IPS-11a (cell line): ENCODE data around the gene HSD17B13.
"Not testable (repeated sequence)": the region's sequence is repeated elsewhere in the genome, so short reads cannot be mapped to it uniquely, and the experiment has no call there.

Experiments used
- H3K4me3 ChIP-seq: one replicate; pipeline ENCODE4 v1.5.1; 2013; ENCODE audit warnings: low read depth, low read length, control low read depth

The HSD17B13 gene

GRCh38 chr4:87317527-87317926 is 5.2 kb downstream of the HSD17B13 start:
- H3K4me3 ChIP-seq = no peak overlapping the region

- H3K4me3 ChIP-seq = no peak overlapping the region
Measured at GRCh38 chr4:87316961-87317360, 5.7 kb downstream of the HSD17B13 start.

GRCh38 chr4:87315000-87315399 is 7.7 kb downstream of the HSD17B13 start:
- H3K4me3 ChIP-seq = not testable (repeated sequence)

GRCh38 chr4:87313756-87314155 is 8.9 kb downstream of the HSD17B13 start:
- no peak overlapping the region for H3K4me3 ChIP-seq

GRCh38 chr4:87311684-87312083 is 11.0 kb downstream of the HSD17B13 start:
- H3K4me3 ChIP-seq = no peak overlapping the region

- no peak overlapping the region for H3K4me3 ChIP-seq
Measured at GRCh38 chr4:87310691-87311335, 11.9 kb downstream of the HSD17B13 start.

GRCh38 chr4:87309625-87310024 is 13.1 kb downstream of the HSD17B13 start:
- H3K4me3 ChIP-seq = no peak overlapping the region

GRCh38 chr4:87306056-87306455 is 16.6 kb downstream of the HSD17B13 start:
- no peak overlapping the region for H3K4me3 ChIP-seq

- no peak overlapping the region for H3K4me3 ChIP-seq
Measured at GRCh38 chr4:87305562-87305961, 17.1 kb downstream of the HSD17B13 start.

- no peak overlapping the region for H3K4me3 ChIP-seq
Measured at GRCh38 chr4:87304745-87305432, 17.8 kb downstream of the HSD17B13 start.

GRCh38 chr4:87299898-87300297 is 22.8 kb downstream of the HSD17B13 start:
- H3K4me3 ChIP-seq = no peak overlapping the region

- H3K4me3 ChIP-seq = no peak overlapping the region
Measured at GRCh38 chr4:87298362-87298761, 24.3 kb downstream of the HSD17B13 start.

- not testable (repeated sequence) for H3K4me3 ChIP-seq
Measured at GRCh38 chr4:87294911-87295310, 27.8 kb downstream of the HSD17B13 start.

GRCh38 chr4:87293889-87294288 is 28.8 kb downstream of the HSD17B13 start:
- not testable (repeated sequence) for H3K4me3 ChIP-seq

GRCh38 chr4:87286970-87287369 is 35.7 kb downstream of the HSD17B13 start:
- no peak overlapping the region for H3K4me3 ChIP-seq

GRCh38 chr4:87284268-87284667 is 38.4 kb downstream of the HSD17B13 start:
- not testable (repeated sequence) for H3K4me3 ChIP-seq

GRCh38 chr4:87283151-87283550 is 39.5 kb downstream of the HSD17B13 start:
- no peak overlapping the region for H3K4me3 ChIP-seq

GRCh38 chr4:87281603-87282002 is 41.1 kb downstream of the HSD17B13 start:
- no peak overlapping the region for H3K4me3 ChIP-seq

GRCh38 chr4:87278335-87278794 is 44.3 kb downstream of the HSD17B13 start:
- H3K4me3 ChIP-seq = no peak overlapping the region

- H3K4me3 ChIP-seq = no peak overlapping the region
Measured at GRCh38 chr4:87275311-87275710, 47.4 kb downstream of the HSD17B13 start.

GRCh38 chr4:87274803-87275202 is 47.9 kb downstream of the HSD17B13 start:
- H3K4me3 ChIP-seq = no peak overlapping the region

- no peak overlapping the region for H3K4me3 ChIP-seq
Measured at GRCh38 chr4:87274327-87274726, 48.4 kb downstream of the HSD17B13 start.

- no peak overlapping the region for H3K4me3 ChIP-seq
Measured at GRCh38 chr4:87270825-87271224, 51.9 kb downstream of the HSD17B13 start.
